Sciatic nerve (tissue), 2 donors: ENCODE measurements around the gene GNAZ. TPM values are rescaled to one million over a fixed set of nuclear protein-coding genes. Genes with fewer than 3 reads are reported as not detected.

Source experiments
- ATAC-seq: fragments of 200-7000 bp; cut with Tn5 transposase; one replicate; pipeline ENCODE4 v1.9.1; 2020; ENCODE audit warnings: mild to moderate bottlenecking, moderate library complexity
- DNase-seq: peaks from one replicate; pipeline ENCODE4 v3.0.0-alpha.2; 2020; ENCODE audit warnings: low spot score
- intact Hi-C: fragments of 100-400 bp; cut with DNase I; formaldehyde crosslinking; loops from one replicate; pipeline ENCODE4 v1.14.2; 2022
- total RNA-seq: library from RNA; stranded (reverse); fragmentation: NEBNext Ultra II Directional; extraction: Animal tissue kit (Norgen Biotek cat#: 25700); gene quantifications from one replicate; pipeline ENCODE4 v1.2.1, GENCODE V29; 2021
- donor health status: DM: no; HTN: no; CAD: no.
- donor health status: DM: no; HTN: no; CAD: no.

Gene GNAZ
- total RNA-seq, 1 donor from 2014 or later, result 22.8 TPM

- intact Hi-C loops, result no loop called here
- DNase-seq (peak; percentile 52), ATAC-seq (no peak)
Measured at GRCh38 chr22:23072077-23072910, 2.0 kb downstream of the GNAZ start.

DNA sequence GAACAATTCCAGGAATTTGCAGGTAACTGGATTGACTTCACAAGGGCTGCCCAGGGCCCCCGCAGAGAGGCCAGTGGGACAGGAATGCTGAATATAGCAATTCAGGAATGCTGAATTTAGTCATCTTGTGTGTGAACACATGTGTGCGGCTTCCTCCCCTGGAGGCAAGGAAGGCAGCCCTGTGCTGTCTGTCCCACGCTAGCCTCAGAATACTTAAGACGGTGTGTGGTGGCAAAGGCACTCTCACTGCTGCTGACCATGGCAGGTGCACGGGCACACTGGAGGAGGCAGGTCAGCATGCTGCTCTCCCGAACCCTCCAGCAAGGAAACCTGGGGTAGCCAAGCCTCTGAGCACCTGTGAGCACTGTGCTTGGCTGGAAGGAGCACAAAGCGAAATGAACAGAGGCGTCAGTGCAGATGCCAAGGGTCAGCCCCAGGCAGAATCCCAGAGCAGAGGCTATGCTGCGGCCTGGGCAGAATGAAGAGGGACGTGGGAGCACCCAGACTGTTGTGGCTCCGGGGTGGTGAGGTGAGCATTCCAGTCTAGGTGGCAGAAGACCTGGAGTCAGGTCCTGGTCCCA, 2.7 kb downstream of the GNAZ start:
- peak; percentile 42 for DNase-seq
- ATAC-seq, result no peak
- intact Hi-C loops, result no loop called here

- DNase-seq (peak; percentile 54), ATAC-seq (no peak)
- intact Hi-C loops, result no loop called here
Measured at GRCh38 chr22:23073526-23074229, 3.4 kb downstream of the GNAZ start.

GRCh38 chr22:23074451-23074850, 4.1 kb downstream of the GNAZ start:
- ATAC-seq, result no peak
- intact Hi-C loops, result no loop called here
- DNase-seq, result no peak

DNA sequence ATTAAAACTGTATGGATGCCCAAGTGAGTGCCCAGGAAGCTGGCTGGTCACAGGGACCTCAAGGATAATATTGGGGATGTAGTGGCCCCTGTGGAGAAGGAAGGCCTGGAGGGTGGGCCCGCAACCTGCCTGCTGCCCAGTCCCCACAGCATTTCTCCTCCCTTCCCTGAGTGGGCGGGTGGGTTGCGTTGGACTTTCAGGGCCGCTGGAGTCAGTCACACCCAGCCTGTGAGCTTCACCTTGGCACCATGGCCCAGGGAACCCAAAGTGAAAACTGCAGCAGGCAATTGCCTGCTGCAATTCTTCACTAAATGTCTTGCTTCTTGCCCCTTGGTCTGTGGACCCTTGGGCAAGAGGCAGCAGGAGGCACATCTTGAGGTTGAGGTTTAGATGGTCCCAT, 4.7 kb downstream of the GNAZ start:
- ATAC-seq, result no peak
- intact Hi-C loops, result no loop called here
- DNase-seq, result no peak

GRCh38 chr22:23075525-23076216, 5.4 kb downstream of the GNAZ start:
- ATAC-seq (no peak), DNase-seq (no peak)
- intact Hi-C loops, result no loop called here

GRCh38 chr22:23076896-23077572, 6.7 kb downstream of the GNAZ start:
- intact Hi-C loops, result no loop called here
- ATAC-seq (no peak), DNase-seq (no peak)

DNA sequence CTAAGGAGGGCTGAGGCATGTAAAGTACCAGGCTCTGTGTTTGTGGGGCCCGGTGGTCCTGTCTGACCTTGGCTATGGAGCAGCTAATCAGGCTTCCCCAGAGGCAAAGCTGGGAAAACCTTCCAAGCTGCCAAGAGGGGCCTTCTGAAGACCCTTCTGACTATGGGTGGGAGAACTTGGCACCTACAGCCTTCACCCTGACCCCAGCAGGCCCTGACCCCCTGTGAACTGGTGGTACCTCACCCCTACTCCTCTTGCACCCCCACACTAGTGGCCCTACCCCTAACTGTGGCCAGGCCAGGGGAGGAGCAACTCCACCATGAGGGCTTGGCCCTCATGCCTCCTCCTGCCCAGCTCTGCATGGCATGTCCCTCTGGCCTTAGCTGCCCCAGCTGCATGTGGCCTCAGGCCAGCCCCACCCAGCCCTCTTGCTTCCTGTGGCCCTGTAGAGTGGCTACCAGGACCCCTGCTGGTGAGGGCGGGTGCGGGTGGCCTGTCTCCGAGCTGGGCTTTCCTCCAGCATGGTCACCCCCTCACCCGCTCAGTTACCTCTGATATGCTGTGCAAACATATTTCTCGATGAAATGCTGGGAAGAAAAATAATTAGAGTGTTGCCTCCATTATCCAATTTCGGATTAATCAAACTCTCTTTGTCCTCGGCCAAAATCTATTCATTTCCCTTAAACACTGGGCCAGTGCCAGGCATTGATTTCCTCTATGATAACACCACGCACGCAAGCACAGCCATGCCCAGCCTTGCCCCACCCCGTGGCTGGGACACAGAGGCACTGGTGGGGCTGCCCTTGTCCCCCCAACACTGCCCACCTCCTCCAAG, 7.5 kb downstream of the GNAZ start:
- ATAC-seq (peak; percentile 29), DNase-seq (no peak)
- intact Hi-C loops, result no loop called here

- ATAC-seq (no peak), DNase-seq (no peak)
- intact Hi-C loops, result no loop called here
Measured at GRCh38 chr22:23078462-23078787, 8.1 kb downstream of the GNAZ start.

DNA sequence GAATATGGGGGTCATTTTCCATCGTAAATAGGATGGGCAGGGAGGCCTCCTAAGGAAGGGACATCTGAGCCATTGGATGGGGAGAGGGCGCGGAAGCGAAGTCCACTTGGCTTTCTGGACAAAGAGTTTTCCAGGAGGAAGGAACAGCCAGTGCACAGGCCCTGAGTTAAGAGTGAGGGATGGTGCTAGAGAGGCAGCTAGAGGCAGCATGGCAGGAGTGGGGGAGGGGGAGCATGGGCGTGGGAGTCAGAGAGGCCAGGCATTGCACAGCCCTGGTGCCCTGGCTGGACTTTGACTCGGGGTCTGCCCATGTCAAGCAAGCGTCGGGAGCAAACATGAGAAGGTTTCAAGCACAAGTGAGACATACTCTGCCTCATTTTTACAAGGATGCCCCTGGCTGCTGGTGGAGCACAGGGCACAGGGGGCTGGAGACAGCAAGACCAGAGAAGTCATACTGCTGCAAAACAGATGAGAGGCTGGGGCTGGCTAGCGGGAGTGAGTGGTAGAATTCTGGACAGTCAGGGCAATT, 9.0 kb downstream of the GNAZ start:
- intact Hi-C loops, result no loop called here
- no peak for DNase-seq
- ATAC-seq, result no peak

- no peak for ATAC-seq
- intact Hi-C loops, result no loop called here
- DNase-seq, result no peak
Measured at GRCh38 chr22:23079814-23080521, 9.6 kb downstream of the GNAZ start.

GRCh38 chr22:23080613-23081290, 10.4 kb downstream of the GNAZ start:
- DNase-seq (no peak), ATAC-seq (no peak)
- intact Hi-C loops, result no loop called here

- DNase-seq (no peak), ATAC-seq (no peak)
- intact Hi-C loops, result no loop called here
Measured at GRCh38 chr22:23082534-23083314, 12.4 kb downstream of the GNAZ start.

DNA sequence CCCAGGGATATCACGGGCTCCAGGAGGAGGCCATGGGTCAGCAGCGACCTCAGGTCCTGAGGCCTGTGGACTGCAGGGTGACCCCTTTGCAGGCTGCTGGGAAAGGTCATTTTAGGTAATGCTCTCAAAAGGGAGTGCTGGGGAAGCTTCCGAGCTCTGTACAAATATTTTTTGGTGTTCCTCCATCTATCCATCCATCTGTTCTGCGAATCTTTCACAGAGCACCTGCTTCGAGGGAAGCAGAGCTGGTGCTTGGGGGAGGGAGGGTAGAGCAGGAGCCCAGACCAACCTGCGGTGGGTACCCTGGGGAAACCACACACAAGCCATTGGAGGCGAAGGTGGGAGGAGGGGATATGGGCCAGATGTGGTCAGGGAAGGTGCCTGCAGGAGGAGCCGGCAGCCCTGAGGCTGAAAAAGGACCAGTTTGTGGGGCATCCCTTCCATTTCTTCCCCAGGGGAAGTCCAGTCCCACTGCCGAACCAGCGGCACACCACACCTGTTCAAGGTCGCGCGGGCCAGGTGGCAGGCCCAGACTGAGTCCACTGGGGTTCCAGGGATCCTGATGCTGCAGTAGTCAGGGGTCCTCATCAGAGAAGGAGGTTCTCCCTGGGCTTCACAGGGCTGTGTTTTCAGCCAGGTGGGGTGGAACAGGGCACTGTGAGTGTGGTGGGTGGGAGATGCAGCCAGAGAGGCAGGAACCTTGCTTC, 13.1 kb downstream of the GNAZ start:
- intact Hi-C loops, result no loop called here
- ATAC-seq, result no peak
- DNase-seq, result no peak

DNA sequence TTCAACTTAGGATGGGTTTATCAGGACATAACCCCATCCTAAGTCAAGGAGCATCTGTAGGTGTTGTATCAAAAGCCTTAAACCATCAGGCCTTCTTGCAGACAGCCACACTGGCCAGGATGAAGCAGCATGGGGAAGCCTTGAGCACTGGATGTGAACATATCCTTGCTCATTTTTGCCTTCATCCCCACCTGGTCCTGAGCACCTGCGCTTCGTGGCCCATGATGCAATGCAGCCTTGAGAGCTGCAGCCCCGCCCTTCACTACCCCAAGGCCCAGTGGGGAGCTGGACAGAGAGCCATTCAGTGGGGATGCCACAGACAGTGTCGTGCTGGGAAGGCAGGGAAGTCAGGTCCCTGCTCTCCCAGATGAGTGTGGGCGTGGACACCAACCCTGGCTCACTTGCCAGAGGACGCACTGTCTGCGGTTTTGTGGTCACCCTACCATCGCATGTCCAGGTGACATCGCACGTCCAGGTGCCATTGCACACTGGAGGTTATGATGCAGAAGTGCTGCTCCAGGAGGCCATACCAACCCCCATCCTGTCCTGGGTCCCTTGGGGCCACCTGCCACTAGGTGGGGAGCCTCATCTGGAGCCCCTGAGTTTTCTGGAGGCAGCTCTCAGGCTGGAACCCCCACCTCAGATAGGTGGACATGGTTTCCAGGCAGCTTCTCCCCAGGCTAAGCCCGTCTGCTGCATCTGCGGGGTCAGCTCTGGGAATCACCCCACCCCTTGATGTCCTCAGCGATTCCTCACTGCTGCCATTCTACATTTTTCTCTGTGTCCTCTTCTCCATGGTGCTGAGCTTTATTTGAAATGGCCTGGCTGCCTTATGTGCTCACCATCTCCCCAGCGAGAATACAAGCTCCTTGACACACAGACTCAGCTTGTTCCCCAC, 14.4 kb downstream of the GNAZ start:
- ATAC-seq (no peak), DNase-seq (no peak)
- intact Hi-C loops, result no loop called here
